K562 (cell line): ENCODE results near the gene PRPF6. TPM values are rescaled to one million over a fixed set of nuclear protein-coding genes. Genes with fewer than 3 reads are reported as not detected.

Experiments
- BRD4 ChIP-seq: fragments of 200-600 bp; sonication (generic); IDR thresholded peaks from 2 replicates; pipeline ENCODE4 v1.6.1; 2017; ENCODE audit warnings: inconsistent platforms
- CSDE1 ChIP-seq, 2 experiments: fragments of 450-650 bp; IDR thresholded peaks; 2 replicates each; pipeline ENCODE4 v1.6.1; 2016; ENCODE audit warnings: mild to moderate bottlenecking in 1 of 2
- DPF2 ChIP-seq: fragments of 450-650 bp; IDR thresholded peaks from 2 replicates; pipeline ENCODE4 v1.6.1; 2016
- EGR1 ChIP-seq: fragments of 450-650 bp; conservative IDR thresholded peaks from 2 replicates; pipeline ENCODE4 v1.6.1; 2017; ENCODE audit warnings: mild to moderate bottlenecking
- KLF10 ChIP-seq: fragments of 250-450 bp; sonication (Bioruptor Pico); IDR thresholded peaks from 2 replicates; pipeline ENCODE4 v1.6.1; 2021; ENCODE audit warnings: matching md5 sums
- LCOR ChIP-seq: sonication (generic); formaldehyde crosslinking; IDR thresholded peaks from 2 replicates; pipeline ENCODE4 v1.8.0; 2022; ENCODE audit warnings: mild to moderate bottlenecking, missing genetic modification reagents
- POLR2AphosphoS5 ChIP-seq: IDR thresholded peaks from 2 replicates; pipeline ENCODE4 v1.6.1; 2011; ENCODE audit warnings: mild to moderate bottlenecking, low read depth, low read length, moderate library complexity; ENCODE audit not compliant: control insufficient read depth, insufficient read depth
- SAP30 ChIP-seq: fragments of 200-600 bp; sonication (generic); IDR thresholded peaks from 2 replicates; pipeline ENCODE4 v1.6.1; 2012; ENCODE audit warnings: borderline replicate concordance, low read depth, mild to moderate bottlenecking, moderate library complexity, low read length, control low read depth, inconsistent platforms; ENCODE audit not compliant: insufficient read depth, poor library complexity, severe bottlenecking
- SUPT5H ChIP-seq: fragments of 450-650 bp; IDR thresholded peaks from 2 replicates; pipeline ENCODE4 v1.6.1; 2016
- TCF7L2 ChIP-seq: fragments of 150-350 bp; IDR thresholded peaks from 2 replicates; pipeline ENCODE4 v1.6.1; 2016; ENCODE audit warnings: low read depth, mild to moderate bottlenecking, low read length, moderate library complexity
- ZBTB7A ChIP-seq: IDR thresholded peaks from 2 replicates; pipeline ENCODE4 v1.6.1; 2011; ENCODE audit warnings: low read depth, mild to moderate bottlenecking, low read length, moderate library complexity, borderline replicate concordance; ENCODE audit not compliant: control insufficient read depth
- ZKSCAN8 ChIP-seq: fragments of 200-800 bp; sonication (Bioruptor generic); IDR thresholded peaks from 2 replicates; pipeline ENCODE4 v1.6.1; 2016; ENCODE audit warnings: missing genetic modification characterization, missing compliant biosample characterization
- ZNF23 ChIP-seq: fragments of 250-450 bp; sonication (Bioruptor Pico); IDR thresholded peaks from 2 replicates; pipeline ENCODE4 v1.4.0; 2020; ENCODE audit warnings: mild to moderate bottlenecking
- polyA plus RNA-seq, 8 experiments: library from polyadenylated mRNA; depleted of rRNA in 4 of 8; stranded (reverse) in 5 of 8; unstranded in 3 of 8; fragments of >200 nt; fragmentation: Nextera tagmentation in 2 of 8; fragmentation: Illumina TruSeq in 1 of 8; extraction: Ambion mirVana in 2 of 8; extraction: Trizol in 1 of 8; gene quantifications; 2 replicates each; pipeline versions ENCODE4 v1.2.1 to v1.2.3, GENCODE V29; 2011 to 2014; ENCODE audit warnings: inconsistent platforms in 1 of 8, missing spikeins in 1 of 8
- total RNA-seq, 7 experiments: library from RNA; depleted of rRNA in 6 of 7; stranded (reverse); fragments of >200 nt in 6 of 7; fragmentation: Illumina TruSeq in 2 of 7; extraction: Trizol in 2 of 7; gene quantifications; 2 replicates each; pipeline versions ENCODE4 v1.2.1 to v1.2.3, GENCODE V29; 2011 to 2021; ENCODE audit warnings: low replicate concordance in 1 of 7
- TF ChIP-seq, protein P1 (sequence below): fragments of 250-450 bp; sonication (Bioruptor Pico); IDR thresholded peaks from 2 replicates; pipeline ENCODE4 v1.4.0; 2020
- TF ChIP-seq, protein P2 (sequence below), 3 experiments: IDR thresholded peaks in 2 of 3; conservative IDR thresholded peaks in 1 of 3; 2 replicates each; pipeline ENCODE4 v1.5.1; 2011 to 2012; ENCODE audit warnings: low read length in 3 of 3, mild to moderate bottlenecking in 3 of 3, control low read depth in 2 of 3, improper control_type of control experiment in 1 of 3, inconsistent platforms in 1 of 3, low read depth in 1 of 3, mixed read lengths in 1 of 3, moderate library complexity in 1 of 3; ENCODE audit not compliant: insufficient read depth in 2 of 3
- TF ChIP-seq, protein P3 (sequence below): fragments of 450-650 bp; IDR thresholded peaks from 2 replicates; pipeline ENCODE4 v1.6.1; 2016; ENCODE audit warnings: missing biosample characterization, missing genetic modification characterization
- TF ChIP-seq, protein P4 (sequence below): sonication (generic); formaldehyde crosslinking; IDR thresholded peaks from 2 replicates; pipeline ENCODE4 v1.8.1; 2023; ENCODE audit warnings: missing genetic modification reagents, mild to moderate bottlenecking, borderline replicate concordance

Gene PRPF6
- total and polyA plus RNA-seq, 9 of the 15 experiments (the other 6 are each of a cell fraction or from before 2014, with no cell fraction given), result 4.2 to 83.2 (median 59.9) TPM

DNA sequence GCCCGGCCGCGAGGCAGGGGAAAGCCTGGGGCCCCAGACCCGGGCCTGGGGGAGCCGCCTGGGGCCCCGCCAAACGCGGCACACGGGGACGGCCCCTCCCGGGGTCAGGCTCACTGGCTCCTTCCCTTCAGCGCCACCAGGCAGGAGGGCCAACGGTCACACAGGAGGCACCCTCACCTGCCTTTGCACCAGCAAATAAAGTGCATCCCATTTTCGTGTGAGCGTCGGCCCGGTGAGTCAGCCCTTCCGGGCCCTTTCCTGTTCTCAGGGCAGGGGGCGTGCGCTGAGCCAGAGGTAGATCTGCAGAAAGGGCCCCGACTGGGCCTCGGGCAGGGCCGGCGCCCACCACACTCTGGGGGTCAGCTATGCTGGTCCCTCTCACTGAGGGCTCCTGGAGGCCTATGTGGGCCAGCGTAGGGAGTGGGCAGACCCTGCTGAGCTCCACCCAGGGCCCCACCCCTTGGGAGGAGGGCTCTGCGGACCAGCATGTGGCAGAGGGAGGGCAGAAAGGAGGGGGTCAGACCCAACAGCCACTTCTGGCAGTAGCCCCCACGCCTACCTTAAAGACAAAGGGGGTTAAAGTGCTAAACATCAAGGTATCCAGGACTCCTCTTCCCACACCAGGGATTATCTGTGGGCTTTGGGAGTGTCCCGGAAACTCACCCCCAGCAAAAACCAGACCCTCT, 23.8 kb upstream of the PRPF6 start (continued):
- TF ChIP-seq, protein P1, sequence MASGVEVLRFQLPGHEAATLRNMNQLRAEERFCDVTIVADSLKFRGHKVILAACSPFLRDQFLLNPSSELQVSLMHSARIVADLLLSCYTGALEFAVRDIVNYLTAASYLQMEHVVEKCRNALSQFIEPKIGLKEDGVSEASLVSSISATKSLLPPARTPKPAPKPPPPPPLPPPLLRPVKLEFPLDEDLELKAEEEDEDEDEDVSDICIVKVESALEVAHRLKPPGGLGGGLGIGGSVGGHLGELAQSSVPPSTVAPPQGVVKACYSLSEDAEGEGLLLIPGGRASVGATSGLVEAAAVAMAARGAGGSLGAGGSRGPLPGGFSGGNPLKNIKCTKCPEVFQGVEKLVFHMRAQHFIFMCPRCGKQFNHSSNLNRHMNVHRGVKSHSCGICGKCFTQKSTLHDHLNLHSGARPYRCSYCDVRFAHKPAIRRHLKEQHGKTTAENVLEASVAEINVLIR (CRISPR knock-in tag), result no peak
- TF ChIP-seq EGR1 (0 out of 2 replicates have a peak, but pooled peaks have one; percentile 5), CSDE1 (IDR thresholded peaks at IDR 0.05) (no peak), TCF7L2 (no peak), SAP30 (peak; percentile 70), LCOR (peak; percentile 55; the same call in 1 of the 2 replicates), ZNF23 (no peak), BRD4 (no peak), POLR2AphosphoS5 (0 out of 2 replicates have a peak, but pooled peaks have one; percentile 34), SUPT5H (peak; percentile 64), KLF10 (CRISPR knock-in tag) (no peak), ZKSCAN8 (no peak), DPF2 (no peak), ZBTB7A (peak; percentile 75; the same call in 1 of the 2 replicates)
- TF ChIP-seq, protein P2, sequence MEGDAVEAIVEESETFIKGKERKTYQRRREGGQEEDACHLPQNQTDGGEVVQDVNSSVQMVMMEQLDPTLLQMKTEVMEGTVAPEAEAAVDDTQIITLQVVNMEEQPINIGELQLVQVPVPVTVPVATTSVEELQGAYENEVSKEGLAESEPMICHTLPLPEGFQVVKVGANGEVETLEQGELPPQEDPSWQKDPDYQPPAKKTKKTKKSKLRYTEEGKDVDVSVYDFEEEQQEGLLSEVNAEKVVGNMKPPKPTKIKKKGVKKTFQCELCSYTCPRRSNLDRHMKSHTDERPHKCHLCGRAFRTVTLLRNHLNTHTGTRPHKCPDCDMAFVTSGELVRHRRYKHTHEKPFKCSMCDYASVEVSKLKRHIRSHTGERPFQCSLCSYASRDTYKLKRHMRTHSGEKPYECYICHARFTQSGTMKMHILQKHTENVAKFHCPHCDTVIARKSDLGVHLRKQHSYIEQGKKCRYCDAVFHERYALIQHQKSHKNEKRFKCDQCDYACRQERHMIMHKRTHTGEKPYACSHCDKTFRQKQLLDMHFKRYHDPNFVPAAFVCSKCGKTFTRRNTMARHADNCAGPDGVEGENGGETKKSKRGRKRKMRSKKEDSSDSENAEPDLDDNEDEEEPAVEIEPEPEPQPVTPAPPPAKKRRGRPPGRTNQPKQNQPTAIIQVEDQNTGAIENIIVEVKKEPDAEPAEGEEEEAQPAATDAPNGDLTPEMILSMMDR (IDR thresholded peaks at IDR 0.05 in 2 of 3, conservative IDR thresholded peaks at IDR 0.05 in 1 of 3; ENCODE audit: insufficient read depth in 2 of 3, low read depth in 1 of 3, low read length in 3 of 3), result 0 out of 6 replicates have a peak, but pooled peaks of 2 of the 3 experiments have one; percentile 7 to 19
- TF ChIP-seq, protein P3, sequence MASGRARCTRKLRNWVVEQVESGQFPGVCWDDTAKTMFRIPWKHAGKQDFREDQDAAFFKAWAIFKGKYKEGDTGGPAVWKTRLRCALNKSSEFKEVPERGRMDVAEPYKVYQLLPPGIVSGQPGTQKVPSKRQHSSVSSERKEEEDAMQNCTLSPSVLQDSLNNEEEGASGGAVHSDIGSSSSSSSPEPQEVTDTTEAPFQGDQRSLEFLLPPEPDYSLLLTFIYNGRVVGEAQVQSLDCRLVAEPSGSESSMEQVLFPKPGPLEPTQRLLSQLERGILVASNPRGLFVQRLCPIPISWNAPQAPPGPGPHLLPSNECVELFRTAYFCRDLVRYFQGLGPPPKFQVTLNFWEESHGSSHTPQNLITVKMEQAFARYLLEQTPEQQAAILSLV (tag), result no peak
- TF ChIP-seq, protein P4, sequence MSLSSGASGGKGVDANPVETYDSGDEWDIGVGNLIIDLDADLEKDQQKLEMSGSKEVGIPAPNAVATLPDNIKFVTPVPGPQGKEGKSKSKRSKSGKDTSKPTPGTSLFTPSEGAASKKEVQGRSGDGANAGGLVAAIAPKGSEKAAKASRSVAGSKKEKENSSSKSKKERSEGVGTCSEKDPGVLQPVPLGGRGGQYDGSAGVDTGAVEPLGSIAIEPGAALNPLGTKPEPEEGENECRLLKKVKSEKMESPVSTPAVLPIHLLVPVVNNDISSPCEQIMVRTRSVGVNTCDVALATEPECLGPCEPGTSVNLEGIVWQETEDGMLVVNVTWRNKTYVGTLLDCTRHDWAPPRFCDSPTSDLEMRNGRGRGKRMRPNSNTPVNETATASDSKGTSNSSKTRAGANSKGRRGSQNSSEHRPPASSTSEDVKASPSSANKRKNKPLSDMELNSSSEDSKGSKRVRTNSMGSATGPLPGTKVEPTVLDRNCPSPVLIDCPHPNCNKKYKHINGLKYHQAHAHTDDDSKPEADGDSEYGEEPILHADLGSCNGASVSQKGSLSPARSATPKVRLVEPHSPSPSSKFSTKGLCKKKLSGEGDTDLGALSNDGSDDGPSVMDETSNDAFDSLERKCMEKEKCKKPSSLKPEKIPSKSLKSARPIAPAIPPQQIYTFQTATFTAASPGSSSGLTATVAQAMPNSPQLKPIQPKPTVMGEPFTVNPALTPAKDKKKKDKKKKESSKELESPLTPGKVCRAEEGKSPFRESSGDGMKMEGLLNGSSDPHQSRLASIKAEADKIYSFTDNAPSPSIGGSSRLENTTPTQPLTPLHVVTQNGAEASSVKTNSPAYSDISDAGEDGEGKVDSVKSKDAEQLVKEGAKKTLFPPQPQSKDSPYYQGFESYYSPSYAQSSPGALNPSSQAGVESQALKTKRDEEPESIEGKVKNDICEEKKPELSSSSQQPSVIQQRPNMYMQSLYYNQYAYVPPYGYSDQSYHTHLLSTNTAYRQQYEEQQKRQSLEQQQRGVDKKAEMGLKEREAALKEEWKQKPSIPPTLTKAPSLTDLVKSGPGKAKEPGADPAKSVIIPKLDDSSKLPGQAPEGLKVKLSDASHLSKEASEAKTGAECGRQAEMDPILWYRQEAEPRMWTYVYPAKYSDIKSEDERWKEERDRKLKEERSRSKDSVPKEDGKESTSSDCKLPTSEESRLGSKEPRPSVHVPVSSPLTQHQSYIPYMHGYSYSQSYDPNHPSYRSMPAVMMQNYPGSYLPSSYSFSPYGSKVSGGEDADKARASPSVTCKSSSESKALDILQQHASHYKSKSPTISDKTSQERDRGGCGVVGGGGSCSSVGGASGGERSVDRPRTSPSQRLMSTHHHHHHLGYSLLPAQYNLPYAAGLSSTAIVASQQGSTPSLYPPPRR (CRISPR knock-in tag), result no peak
